Measurements from ENCODE around the gene NFXL1.

Gene NFXL1

GRCh38 chr4:47915378-47915777 is 995 bp upstream of the NFXL1 start:
- no peak overlapping the region for H3K4me3 ChIP-seq (ENCODE audit: low read depth, low read length)
- no peak for TF ChIP-seq CTCF (IDR thresholded peaks at IDR 0.05; ENCODE audit: borderline replicate concordance, insufficient read depth, low read depth, low read length)

GRCh38 chr4:47914926-47915237 is 499 bp upstream of the NFXL1 start:
- peak overlapping the region; percentile 48 for H3K4me3 ChIP-seq (ENCODE audit: low read depth, low read length)
- no peak for TF ChIP-seq CTCF (IDR thresholded peaks at IDR 0.05; ENCODE audit: borderline replicate concordance, insufficient read depth, low read depth, low read length)

- TF ChIP-seq CTCF (IDR thresholded peaks at IDR 0.05; ENCODE audit: borderline replicate concordance, insufficient read depth, low read depth, low read length), result no peak
- H3K4me3 ChIP-seq (ENCODE audit: low read depth, low read length), result peak overlapping the region; percentile 97
Measured at GRCh38 chr4:47913861-47914219, 543 bp downstream of the NFXL1 start.

GRCh38 chr4:47913330-47913729 is 1.1 kb downstream of the NFXL1 start:
- no peak for TF ChIP-seq CTCF (IDR thresholded peaks at IDR 0.05; ENCODE audit: borderline replicate concordance, insufficient read depth, low read depth, low read length)
- H3K4me3 ChIP-seq (ENCODE audit: low read depth, low read length), result peak overlapping the region; percentile 97

GRCh38 chr4:47907089-47907646 is 7.2 kb downstream of the NFXL1 start:
- H3K4me3 ChIP-seq (ENCODE audit: low read depth, low read length), result no peak overlapping the region
- no peak for TF ChIP-seq CTCF (IDR thresholded peaks at IDR 0.05; ENCODE audit: borderline replicate concordance, insufficient read depth, low read depth, low read length)

- no peak overlapping the region for H3K4me3 ChIP-seq (ENCODE audit: low read depth, low read length)
- no peak for TF ChIP-seq CTCF (IDR thresholded peaks at IDR 0.05; ENCODE audit: borderline replicate concordance, insufficient read depth, low read depth, low read length)
Measured at GRCh38 chr4:47899639-47900038, 14.7 kb downstream of the NFXL1 start.

- H3K4me3 ChIP-seq (ENCODE audit: low read depth, low read length), result no peak overlapping the region
- TF ChIP-seq CTCF (IDR thresholded peaks at IDR 0.05; ENCODE audit: borderline replicate concordance, insufficient read depth, low read depth, low read length), result no peak
Measured at GRCh38 chr4:47891928-47892327, 22.5 kb downstream of the NFXL1 start.

Measured in GM12875 (cell line).